Measurements from ENCODE around the gene WWTR1.

WWTR1 gene

DNA sequence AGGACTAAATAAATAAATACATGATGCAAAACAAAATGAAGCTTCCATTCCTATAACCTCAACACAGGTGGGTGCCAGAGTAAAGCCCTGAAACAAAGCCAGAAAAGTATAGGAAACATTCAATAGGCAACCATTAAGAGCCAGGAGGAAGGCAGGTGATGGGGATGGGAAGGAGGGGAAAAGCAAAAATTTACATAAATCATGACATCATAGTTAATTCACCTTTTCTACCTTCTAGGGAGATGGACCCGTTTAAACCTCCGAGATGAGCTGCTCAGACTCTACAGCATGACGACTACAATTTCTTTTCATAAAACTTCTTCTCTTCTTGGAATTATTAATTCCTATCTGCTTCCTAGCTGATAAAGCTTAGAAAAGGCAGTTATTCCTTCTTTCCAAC, 155.4 kb downstream of the WWTR1 start:
- DNase-seq: no peak

DNA sequence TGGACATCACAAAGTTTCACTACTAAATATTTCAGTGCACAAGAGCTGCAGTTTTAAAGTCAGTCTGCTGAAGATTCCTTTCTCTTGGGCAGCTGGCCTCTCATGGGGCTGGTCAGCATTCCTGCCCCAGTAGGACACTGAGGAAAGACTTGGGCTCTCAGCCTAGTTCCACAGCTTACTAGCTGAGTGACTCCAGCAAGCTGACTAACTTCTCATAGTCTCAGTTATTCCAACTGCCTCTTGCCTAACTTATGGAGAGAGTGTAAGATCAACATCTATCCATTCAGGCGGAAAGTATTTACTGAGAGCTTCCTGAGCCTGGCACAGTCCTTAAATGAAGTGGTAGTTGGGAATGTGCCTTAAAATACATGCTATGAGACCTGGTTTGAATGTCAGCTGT, 156.3 kb downstream of the WWTR1 start:
- DNase-seq: no peak

DNA sequence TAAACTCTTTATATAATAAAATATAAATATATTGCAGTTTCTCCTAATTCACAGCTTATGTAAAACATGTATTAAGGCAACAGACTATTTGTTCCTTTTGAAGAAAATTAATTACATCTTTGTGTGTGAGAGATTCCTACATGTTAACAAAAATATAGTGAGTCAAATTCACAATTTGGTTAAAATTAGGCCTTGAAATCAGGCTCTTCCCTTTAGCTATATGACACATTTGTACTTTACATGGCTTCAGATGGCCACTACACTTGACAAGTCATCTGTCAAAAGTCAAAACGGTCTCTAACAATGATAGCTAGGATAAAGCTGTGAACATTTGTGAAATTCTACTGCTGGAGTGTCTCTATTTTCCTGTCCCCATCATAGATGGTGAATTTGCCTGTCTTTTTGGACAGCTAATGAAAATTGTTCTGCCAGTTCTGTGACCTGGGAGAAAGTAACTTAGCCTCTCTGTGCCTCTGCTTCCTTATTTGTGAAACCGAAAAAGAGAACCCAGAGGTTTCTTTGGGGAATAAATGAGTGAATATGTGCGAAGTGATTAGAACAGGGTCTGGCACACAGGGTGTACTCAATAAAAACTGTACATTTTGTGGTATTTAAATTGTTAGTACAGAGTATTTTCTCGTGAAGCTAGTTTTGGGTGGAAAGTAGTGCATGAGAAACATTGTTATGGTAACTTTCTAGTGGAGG, 159.7 kb downstream of the WWTR1 start:
- no peak for DNase-seq

GRCh38 chr3:149496891-149497290, 160.9 kb downstream of the WWTR1 start:
- DNase-seq: no peak

DNA sequence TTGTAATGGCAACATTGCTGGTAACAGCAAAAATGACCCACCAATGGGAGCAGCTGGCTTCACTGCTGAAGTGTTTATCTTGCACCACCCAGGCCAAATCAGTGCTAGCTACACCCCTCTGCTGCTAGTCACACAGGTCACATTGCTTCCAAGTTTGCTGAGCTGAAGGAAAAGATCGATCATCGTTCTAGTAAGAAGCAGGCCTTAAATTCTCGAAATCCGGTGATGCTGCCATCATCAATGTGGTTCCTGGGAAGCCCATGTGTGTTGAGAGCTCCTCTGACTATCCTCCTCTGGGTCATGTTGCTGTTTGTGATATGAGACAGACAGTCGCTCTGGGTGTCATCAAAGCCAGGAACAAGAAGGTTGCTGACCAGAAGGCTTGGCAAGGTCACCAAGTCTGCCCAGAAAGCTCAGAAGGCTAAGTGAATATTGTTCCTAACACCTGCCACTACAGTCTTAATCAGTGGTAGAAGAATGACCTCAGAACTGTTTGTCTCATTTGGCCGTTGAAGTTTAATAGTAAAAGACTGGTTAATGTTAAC, 162.2 kb downstream of the WWTR1 start:
- no peak for DNase-seq

- DNase-seq: no peak
These were observed 162.9 kb downstream of the WWTR1 start for GRCh38 chr3:149494759-149495580.

DNA sequence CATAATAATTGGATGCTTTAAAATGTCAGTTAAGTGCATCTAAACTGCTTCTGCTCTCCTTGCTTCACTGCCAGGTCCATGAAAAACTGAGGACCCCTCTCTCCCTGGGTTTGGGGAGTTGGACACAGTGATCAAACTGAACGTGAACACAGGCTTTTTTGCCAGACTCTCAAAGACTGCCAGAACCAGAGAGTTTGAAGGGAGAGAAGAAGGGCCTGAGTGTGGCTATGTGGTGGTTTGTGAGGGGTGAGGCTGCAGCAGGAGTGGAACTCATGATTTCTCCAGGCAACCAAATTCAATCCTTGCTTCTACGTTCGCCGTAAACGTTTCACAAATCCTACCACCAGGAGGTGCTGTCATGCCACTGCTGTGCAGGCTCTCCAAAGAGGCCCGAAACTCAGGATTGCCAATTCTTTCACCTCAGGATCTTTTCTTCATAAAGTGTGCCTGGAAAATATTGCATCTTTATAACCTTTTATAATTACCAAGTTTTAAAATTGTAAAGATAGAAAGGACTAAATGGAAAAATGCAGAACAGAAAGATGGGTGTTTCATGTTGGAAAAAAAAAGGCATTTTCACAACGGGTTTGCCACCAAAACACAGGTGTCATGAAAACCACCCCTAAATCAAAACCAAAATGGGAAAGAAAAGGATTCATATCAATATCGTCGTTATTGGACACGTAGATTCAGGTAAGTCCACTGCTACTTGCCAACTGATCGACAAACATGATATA, 163.6 kb downstream of the WWTR1 start:
- peak in 35 of 58 donors; percentile 1 to 59 (median 11) for DNase-seq

- no peak for DNase-seq
These were observed 164.4 kb downstream of the WWTR1 start for GRCh38 chr3:149493315-149494021.

GRCh38 chr3:149490260-149490971, 167.4 kb downstream of the WWTR1 start:
- no peak for DNase-seq

- DNase-seq: no peak
These were observed 168.7 kb downstream of the WWTR1 start for GRCh38 chr3:149489060-149489690.

GRCh38 chr3:149487598-149488197, 170.1 kb downstream of the WWTR1 start:
- no peak for DNase-seq

- DNase-seq: no peak
These were observed 171.1 kb downstream of the WWTR1 start for GRCh38 chr3:149486726-149487125.

GRCh38 chr3:149481491-149481890, 176.3 kb downstream of the WWTR1 start:
- no peak for DNase-seq

- DNase-seq: no peak
These were observed 176.8 kb downstream of the WWTR1 start for GRCh38 chr3:149481056-149481455.

- peak in 41 of 58 donors; percentile 1 to 50 (median 20) for DNase-seq
These were observed 177.4 kb downstream of the WWTR1 start for GRCh38 chr3:149480326-149481017.

- DNase-seq: no peak
These were observed 178.1 kb downstream of the WWTR1 start for GRCh38 chr3:149479621-149480325.

DNA sequence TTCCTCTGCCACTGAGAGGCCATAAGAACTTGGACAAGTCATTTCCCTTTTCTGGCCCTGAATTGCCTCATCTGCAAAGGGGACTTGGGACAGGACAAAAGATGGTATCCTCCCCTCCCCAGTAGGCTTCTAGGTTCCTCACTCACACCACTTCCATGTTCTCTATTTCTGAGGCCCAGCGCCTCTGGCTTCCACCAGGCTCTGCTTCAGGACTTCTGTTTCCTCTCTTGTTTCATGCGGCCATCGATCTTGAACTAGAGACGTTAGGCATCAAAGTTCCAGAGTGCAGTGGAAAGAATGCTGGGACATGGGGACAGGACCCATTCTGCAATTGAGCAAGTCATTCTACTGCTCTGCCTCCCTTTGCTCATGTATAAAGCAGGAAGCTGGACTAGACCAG, 181.6 kb downstream of the WWTR1 start:
- DNase-seq: no peak

DNA sequence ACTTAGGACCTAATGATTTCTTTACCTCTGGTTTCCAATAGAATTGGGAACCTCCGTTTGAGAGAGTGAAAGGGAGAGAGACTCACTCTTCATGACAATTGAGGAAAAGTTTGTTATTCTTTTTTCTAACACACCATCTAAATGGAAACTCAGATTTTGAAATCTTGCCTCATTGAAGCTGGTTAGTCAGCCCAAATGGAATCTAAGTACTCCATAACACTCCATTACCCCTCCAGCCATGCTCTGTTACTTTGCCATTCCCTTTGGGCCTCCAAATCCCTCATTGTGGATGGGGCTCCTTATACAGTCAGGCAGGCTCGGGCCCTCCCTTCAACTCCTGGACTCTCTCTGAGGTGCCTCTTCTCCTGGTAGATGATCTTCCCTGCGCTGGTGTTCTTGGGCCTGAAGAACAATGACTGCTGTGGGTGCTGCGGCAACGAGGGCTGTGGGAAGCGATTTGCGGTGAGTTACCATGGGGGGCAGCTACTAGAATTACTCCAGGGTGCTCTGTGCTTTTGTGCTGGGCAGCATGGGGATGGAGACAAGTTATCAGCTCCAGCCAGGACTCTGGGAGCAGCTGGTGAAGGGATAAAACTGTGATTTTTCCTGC, 182.3 kb downstream of the WWTR1 start:
- DNase-seq: no peak
